ENCODE measurements around the gene PSME1. TPM values are rescaled to one million over a fixed set of nuclear protein-coding genes. Genes with fewer than 3 reads are reported as not detected.
A peak's percentile ranks its signal among the peaks of the same experiment; 100 is the strongest.

Gene PSME1
- total RNA-seq, 1 donor from 2014 or later: 385 TPM

DNA sequence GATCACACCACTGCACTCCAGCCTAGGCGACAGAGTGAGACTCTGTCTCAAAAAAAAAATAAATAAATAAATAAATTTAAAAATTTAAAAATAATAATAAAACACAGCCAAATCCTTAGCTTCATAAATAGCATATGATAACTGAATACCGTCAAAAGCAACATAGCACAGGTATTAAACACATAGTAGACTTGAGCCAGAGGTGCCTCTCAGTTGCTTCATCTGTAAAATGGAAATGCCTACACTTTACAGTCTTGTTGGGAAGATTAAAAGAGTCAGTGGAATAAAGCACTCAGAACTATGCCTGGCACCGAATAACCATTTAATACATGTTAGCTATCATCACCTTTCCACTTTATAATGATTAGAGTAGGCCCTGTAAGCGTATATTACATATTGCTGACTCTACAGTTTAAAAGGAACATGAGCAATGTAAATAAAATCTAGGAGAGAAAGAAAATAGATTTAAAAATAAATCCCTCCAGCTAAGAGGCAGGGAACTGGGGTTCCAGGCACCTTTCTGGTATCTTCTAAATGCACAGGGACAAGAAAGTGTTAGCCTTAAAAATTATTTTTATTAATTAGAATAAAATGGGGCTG is 29.2 kb upstream of the PSME1 start:
- no peak overlapping the region for H3K4me3 ChIP-seq (ENCODE audit: low read depth, low read length)
- DNase-seq (ENCODE audit: low read depth): no peak
- TF ChIP-seq, protein P1, sequence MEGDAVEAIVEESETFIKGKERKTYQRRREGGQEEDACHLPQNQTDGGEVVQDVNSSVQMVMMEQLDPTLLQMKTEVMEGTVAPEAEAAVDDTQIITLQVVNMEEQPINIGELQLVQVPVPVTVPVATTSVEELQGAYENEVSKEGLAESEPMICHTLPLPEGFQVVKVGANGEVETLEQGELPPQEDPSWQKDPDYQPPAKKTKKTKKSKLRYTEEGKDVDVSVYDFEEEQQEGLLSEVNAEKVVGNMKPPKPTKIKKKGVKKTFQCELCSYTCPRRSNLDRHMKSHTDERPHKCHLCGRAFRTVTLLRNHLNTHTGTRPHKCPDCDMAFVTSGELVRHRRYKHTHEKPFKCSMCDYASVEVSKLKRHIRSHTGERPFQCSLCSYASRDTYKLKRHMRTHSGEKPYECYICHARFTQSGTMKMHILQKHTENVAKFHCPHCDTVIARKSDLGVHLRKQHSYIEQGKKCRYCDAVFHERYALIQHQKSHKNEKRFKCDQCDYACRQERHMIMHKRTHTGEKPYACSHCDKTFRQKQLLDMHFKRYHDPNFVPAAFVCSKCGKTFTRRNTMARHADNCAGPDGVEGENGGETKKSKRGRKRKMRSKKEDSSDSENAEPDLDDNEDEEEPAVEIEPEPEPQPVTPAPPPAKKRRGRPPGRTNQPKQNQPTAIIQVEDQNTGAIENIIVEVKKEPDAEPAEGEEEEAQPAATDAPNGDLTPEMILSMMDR (conservative IDR thresholded peaks at IDR 0.05; ENCODE audit: low read depth, low read length): no peak

DNA sequence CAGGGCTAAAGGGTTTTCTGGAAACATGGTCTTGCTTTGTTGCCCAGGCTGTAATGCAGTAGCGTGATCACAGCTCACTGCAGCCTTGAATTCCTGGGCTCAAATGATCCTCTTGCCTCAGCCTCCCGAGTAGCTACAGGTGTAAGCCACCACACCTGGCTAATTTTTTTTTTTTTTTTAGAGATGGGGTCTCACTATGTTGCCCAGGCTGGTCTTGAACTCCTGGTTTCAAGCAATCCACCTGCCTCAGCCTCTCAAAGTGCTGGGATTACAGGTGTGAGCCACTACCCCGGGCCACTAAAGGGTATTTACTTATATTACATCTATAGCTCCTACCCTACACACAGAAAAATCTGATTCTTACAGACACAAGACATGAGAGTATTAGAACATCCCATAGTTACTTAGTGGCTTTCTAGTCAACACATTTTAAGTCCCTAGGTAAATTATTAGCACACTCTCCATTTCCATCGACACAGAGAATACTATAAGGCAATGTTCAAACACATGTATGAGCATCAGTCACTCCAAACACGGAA is 27.6 kb upstream of the PSME1 start:
- no peak overlapping the region for H3K4me3 ChIP-seq (ENCODE audit: low read depth, low read length)
- no peak for DNase-seq (ENCODE audit: low read depth)
- TF ChIP-seq, protein P1 (conservative IDR thresholded peaks at IDR 0.05; ENCODE audit: low read depth, low read length): no peak

DNA sequence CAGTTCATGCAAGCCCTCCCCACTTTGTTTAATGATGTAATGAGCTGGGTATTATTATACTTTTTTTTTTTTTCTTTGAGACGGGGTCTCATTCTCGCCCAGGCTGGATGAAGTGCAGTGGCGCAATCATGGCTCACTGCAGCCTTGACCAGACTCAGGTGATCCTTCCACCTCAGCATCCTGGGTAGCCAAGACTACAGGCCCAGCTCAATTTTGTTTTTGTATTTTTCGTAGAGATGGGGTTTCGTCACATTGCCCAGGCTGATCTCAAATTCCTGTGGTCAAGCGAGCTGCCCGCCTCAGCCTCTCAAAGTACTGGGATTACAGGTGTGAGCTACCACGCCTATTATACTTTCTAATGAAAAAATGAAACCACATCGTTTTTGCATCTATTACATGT is 25.9 kb upstream of the PSME1 start:
- DNase-seq (ENCODE audit: low read depth): no peak
- H3K4me3 ChIP-seq (ENCODE audit: low read depth, low read length): no peak overlapping the region
- TF ChIP-seq, protein P1 (conservative IDR thresholded peaks at IDR 0.05; ENCODE audit: low read depth, low read length): no peak

DNA sequence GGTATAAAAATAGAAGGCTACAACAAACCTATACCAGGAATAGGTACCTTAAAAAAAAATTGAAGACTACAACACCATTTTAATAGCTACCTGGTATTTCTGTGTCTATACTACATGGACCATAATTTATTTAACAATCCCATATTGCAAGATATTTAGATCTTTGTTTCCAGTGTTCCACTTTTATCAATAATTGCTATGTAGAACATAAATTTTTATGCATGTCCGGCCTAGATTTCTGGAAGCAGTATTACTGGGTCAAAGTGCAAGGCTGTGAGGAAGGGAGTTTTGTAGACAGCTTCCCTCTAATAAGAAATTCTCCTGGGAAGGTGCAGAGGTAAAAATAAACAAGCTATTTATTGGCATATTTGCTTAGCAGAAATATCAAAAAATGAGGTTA is 25.5 kb upstream of the PSME1 start:
- DNase-seq (ENCODE audit: low read depth): no peak
- TF ChIP-seq, protein P1 (conservative IDR thresholded peaks at IDR 0.05; ENCODE audit: low read depth, low read length): no peak
- no peak overlapping the region for H3K4me3 ChIP-seq (ENCODE audit: low read depth, low read length)

DNA sequence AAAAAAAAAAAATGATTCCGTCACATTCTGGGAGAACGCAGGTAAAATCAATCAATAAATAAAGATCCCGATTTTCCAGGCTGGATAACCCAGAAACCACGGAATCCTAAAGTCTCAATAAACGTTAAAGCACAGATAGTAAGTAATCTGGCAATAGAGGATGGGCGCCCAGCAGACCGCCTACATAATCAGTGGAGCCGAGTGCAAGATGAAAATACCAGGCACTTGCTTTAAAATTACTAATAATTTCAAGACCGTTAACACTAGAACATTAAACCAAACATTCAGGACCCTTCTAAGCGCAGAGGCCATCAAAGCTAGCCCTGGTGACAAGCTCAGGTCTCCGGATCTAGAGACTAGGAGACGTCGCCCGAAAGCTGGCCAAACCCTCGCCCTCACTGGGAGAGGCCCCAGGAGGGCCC is 22.6 kb upstream of the PSME1 start:
- DNase-seq (ENCODE audit: low read depth): no peak
- peak overlapping the region; percentile 68 for H3K4me3 ChIP-seq (ENCODE audit: low read depth, low read length)
- TF ChIP-seq, protein P1 (conservative IDR thresholded peaks at IDR 0.05; ENCODE audit: low read depth, low read length): no peak

DNA sequence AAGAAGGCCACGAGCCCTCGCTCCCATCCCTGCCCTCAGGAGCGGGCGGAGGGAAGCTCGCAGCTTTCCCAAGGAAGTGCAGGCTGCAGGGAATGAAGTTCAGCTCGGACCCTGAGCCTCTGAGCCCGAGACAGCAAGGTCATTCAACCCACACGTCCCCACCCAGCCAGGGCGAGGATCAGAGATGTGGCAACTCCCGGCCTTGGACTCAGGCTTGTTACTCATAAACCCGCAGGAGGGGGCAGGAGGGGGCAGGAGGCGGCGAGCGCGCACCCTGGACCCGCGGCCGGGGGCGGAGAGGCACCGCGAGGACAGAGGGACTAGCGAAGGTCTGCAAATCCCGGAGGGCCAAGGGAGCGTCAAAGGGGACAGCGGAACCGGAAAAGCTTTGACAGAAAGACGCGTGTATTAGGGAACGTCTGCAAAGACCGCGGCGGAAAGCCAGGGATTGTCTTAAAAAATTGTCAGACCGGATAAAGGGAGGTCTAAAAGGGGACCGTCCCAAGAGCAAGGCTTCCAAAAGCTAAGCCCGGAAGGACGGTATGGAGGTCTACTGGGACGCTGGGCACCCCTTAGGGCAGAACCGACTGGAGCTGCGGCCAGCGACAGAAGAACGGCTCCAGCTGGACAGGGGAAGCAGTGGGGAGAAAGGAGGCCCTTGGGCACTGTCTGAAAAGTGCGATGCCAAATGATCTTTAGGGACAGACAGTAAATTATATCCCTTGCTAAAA is 22.0 kb upstream of the PSME1 start:
- TF ChIP-seq, protein P1 (conservative IDR thresholded peaks at IDR 0.05; ENCODE audit: low read depth, low read length): no peak
- peak; percentile 82 for DNase-seq (ENCODE audit: low read depth)

More for the DNA sequence above, 22.0 kb upstream of the PSME1 start:
- H3K4me3 ChIP-seq (ENCODE audit: low read depth, low read length): peak overlapping the region; percentile 68

Data from epithelial cell of proximal tubule (primary cell).